Measurements from ENCODE around the gene TMEM220. TPM values are rescaled to one million over a fixed set of nuclear protein-coding genes. Genes with fewer than 3 reads are reported as not detected.
A peak's percentile ranks its signal among the peaks of the same experiment; 100 is the strongest.

TMEM220 gene
- total RNA-seq, 1 experiment from 2014 or later = 3.9 TPM

DNA sequence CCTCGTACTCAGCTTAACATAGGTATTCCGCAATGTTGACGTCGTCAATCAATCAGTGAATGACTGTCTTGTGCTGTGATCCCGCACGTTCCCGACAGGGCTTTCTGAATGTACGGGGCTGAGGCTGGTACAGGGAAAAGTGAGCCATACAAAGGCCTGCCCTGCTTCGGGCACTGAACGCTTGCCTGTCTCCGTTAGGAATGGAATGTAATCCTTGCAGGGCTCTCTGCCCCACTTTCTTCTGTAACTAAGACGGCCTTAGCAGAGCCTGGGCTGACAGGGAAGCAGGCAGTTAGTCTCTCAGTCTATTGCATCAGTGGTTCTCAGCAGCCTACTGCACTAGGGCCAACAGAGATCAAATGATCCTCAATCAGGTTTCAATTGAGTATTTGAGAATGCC is 56.5 kb downstream of the TMEM220 start:
- no peaks in the 10 kb centered on the region for H4K20me1 ChIP-seq (ENCODE audit: low read length)
- TF ChIP-seq EZH2phosphoT487 (IDR thresholded peaks at IDR 0.05; ENCODE audit: borderline replicate concordance, low read length) (no peak), EZH2 (IDR thresholded peaks at IDR 0.05; ENCODE audit: low read length, unreplicated experiment) (no peak)
- TF ChIP-seq, protein P1, sequence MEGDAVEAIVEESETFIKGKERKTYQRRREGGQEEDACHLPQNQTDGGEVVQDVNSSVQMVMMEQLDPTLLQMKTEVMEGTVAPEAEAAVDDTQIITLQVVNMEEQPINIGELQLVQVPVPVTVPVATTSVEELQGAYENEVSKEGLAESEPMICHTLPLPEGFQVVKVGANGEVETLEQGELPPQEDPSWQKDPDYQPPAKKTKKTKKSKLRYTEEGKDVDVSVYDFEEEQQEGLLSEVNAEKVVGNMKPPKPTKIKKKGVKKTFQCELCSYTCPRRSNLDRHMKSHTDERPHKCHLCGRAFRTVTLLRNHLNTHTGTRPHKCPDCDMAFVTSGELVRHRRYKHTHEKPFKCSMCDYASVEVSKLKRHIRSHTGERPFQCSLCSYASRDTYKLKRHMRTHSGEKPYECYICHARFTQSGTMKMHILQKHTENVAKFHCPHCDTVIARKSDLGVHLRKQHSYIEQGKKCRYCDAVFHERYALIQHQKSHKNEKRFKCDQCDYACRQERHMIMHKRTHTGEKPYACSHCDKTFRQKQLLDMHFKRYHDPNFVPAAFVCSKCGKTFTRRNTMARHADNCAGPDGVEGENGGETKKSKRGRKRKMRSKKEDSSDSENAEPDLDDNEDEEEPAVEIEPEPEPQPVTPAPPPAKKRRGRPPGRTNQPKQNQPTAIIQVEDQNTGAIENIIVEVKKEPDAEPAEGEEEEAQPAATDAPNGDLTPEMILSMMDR (conservative IDR thresholded peaks at IDR 0.05; ENCODE audit: low read depth, low read length) = no peak
- H3K36me3 ChIP-seq (ENCODE audit: low read depth, low read length) = peaks cover 2% of the 10 kb centered on the region; the same call in 1 of the 2 replicates
- ATAC-seq = no peak
- no peak overlapping the region for H3K4me3 ChIP-seq (ENCODE audit: low read length)
- H3K9me2 ChIP-seq (replicated peaks; ENCODE audit: low read length) = no peaks in the 10 kb centered on the region
- H3K27me3 ChIP-seq (ENCODE audit: low read length) = no peaks in the 10 kb centered on the region
- no peaks in the 10 kb centered on the region for H3F3A ChIP-seq (ENCODE audit: low read length, unreplicated experiment)
- intact Hi-C loops (cut with micrococcal nuclease) = no loop called here
- ChIA-PET POLR2A (ENCODE audit: unreplicated experiment) (no interaction called here), CTCF (no interaction called here)
- H3K9ac ChIP-seq (ENCODE audit: low read length) = no peak overlapping the region
- no peaks in the 10 kb centered on the region for H3K4me1 ChIP-seq (ENCODE audit: insufficient read depth, low read length)
- no peak overlapping the region for H3K4me2 ChIP-seq (ENCODE audit: low read length)
- no peak for DNase-seq
- H3K27ac ChIP-seq (ENCODE audit: low read length) = no peak overlapping the region
- no peaks in the 10 kb centered on the region for H3K79me2 ChIP-seq (ENCODE audit: low read length)
- no peak overlapping the region for H2AFZ ChIP-seq (ENCODE audit: low read length)
- no TSS peak for BruUV-seq (replicated peaks)
- no peaks in the 10 kb centered on the region for H3K9me3 ChIP-seq (ENCODE audit: low read length)

DNA sequence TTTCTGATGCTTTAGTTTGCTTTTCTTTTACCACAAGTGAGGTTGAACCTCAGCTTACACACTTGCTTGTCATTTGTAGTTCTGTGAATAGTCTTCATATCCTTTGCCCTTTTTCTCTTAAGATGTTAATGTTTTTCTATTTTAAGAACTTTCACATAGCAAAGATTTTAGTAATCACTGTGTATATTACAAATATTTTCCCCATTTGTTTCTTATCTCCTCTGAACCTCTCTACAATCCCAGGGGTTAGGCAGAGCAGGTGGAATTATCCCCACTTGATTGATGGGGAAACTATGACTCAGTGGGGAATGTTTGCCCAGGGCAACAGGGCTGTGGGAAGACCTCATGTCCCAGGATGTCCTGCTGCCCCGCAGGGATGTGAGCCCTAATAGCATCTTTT is 61.0 kb downstream of the TMEM220 start:
- intact Hi-C loops (cut with micrococcal nuclease) = no loop called here
- BruUV-seq (replicated peaks) = no TSS peak
- CTCF ChIA-PET = no interaction called here

DNA sequence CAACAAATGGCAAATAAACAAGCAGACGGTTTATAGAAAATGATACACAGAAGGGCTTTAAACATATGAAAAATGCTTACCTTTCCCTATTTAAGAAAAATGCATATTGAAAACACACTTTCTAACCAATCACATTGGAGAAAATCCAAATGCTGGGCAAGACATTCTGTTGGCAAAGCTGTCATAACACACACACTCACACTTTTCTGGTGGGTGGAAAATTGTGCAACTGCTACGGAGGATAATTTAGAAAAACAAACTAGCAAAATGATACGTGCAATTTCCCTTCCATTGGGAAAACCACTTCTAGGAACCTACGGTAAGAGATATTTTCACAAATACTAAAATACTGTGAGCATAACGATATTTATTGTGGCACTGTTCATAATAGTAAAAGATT is 62.9 kb downstream of the TMEM220 start:
- no TSS peak for BruUV-seq (replicated peaks)

More for the DNA sequence above, 61.0 kb downstream of the TMEM220 start:
- DNase-seq (peak; percentile 6), ATAC-seq (no peak)
- Histone ChIP-seq H3K4me1 (ENCODE audit: insufficient read depth, low read length) (no peaks in the 10 kb centered on the region), H4K20me1 (ENCODE audit: low read length) (no peaks in the 10 kb centered on the region), H3K4me3 (ENCODE audit: low read length) (no peak overlapping the region), H3K4me2 (ENCODE audit: low read length) (no peak overlapping the region), H3K36me3 (ENCODE audit: low read depth, low read length) (no peaks in the 10 kb centered on the region), H3K79me2 (ENCODE audit: low read length) (no peaks in the 10 kb centered on the region), H3F3A (ENCODE audit: low read length, unreplicated experiment) (no peaks in the 10 kb centered on the region), H3K9me3 (ENCODE audit: low read length) (no peaks in the 10 kb centered on the region), H2AFZ (ENCODE audit: low read length) (no peak overlapping the region), H3K27me3 (ENCODE audit: low read length) (no peaks in the 10 kb centered on the region), H3K9me2 (replicated peaks; ENCODE audit: low read length) (no peaks in the 10 kb centered on the region), H3K9ac (ENCODE audit: low read length) (no peak overlapping the region), H3K27ac (ENCODE audit: low read length) (no peak overlapping the region)
- no peak for TF ChIP-seq EZH2 (IDR thresholded peaks at IDR 0.05; ENCODE audit: low read length, unreplicated experiment)
- TF ChIP-seq, protein P1 (conservative IDR thresholded peaks at IDR 0.05; ENCODE audit: low read depth, low read length) = no peak
- no peak for TF ChIP-seq EZH2phosphoT487 (IDR thresholded peaks at IDR 0.05; ENCODE audit: borderline replicate concordance, low read length)
- POLR2A ChIA-PET (ENCODE audit: unreplicated experiment) = no interaction called here

More for the DNA sequence above, 62.9 kb downstream of the TMEM220 start:
- ChIA-PET POLR2A (ENCODE audit: unreplicated experiment) (interaction anchor here (0.6 kb wide), 1 partner anchor 36 kb away, joined by 3 read pairs; no protein-coding TSS in a partner anchor), CTCF (no interaction called here)
- Histone ChIP-seq H3K9ac (ENCODE audit: low read length) (no peak overlapping the region), H3K79me2 (ENCODE audit: low read length) (no peaks in the 10 kb centered on the region), H3K27me3 (ENCODE audit: low read length) (no peaks in the 10 kb centered on the region), H2AFZ (ENCODE audit: low read length) (no peak overlapping the region), H3K4me3 (ENCODE audit: low read length) (no peak overlapping the region), H3K9me3 (ENCODE audit: low read length) (no peaks in the 10 kb centered on the region), H4K20me1 (ENCODE audit: low read length) (no peaks in the 10 kb centered on the region), H3K27ac (ENCODE audit: low read length) (no peak overlapping the region), H3K4me2 (ENCODE audit: low read length) (no peak overlapping the region), H3K4me1 (ENCODE audit: insufficient read depth, low read length) (no peaks in the 10 kb centered on the region), H3K9me2 (replicated peaks; ENCODE audit: low read length) (no peaks in the 10 kb centered on the region), H3F3A (ENCODE audit: low read length, unreplicated experiment) (no peaks in the 10 kb centered on the region), H3K36me3 (ENCODE audit: low read depth, low read length) (no peaks in the 10 kb centered on the region)
- ATAC-seq (no peak), DNase-seq (no peak)
- intact Hi-C loops (cut with micrococcal nuclease) = no loop called here
- TF ChIP-seq, protein P1 (conservative IDR thresholded peaks at IDR 0.05; ENCODE audit: low read depth, low read length) = no peak
- TF ChIP-seq EZH2 (IDR thresholded peaks at IDR 0.05; ENCODE audit: low read length, unreplicated experiment) (no peak), EZH2phosphoT487 (IDR thresholded peaks at IDR 0.05; ENCODE audit: borderline replicate concordance, low read length) (no peak)
